Colonic mucosa (tissue), 4 donors: Measurements from ENCODE around the gene FAM53A. TPM values are rescaled to one million over a fixed set of nuclear protein-coding genes. Genes with fewer than 3 reads are reported as not detected.
A peak's percentile ranks its signal among the peaks of the same experiment; 100 is the strongest.

Source experiments
- DNase-seq: peaks from one replicate; pipeline ENCODE4 v3.0.0-alpha.2; 2020
- H3K27ac ChIP-seq: fragments of 200-600 bp; one replicate; pipeline ENCODE4 v1.8.0; 2021
- H3K27me3 ChIP-seq: fragments of 200-600 bp; one replicate; pipeline ENCODE4 v1.8.0; 2021
- H3K36me3 ChIP-seq: fragments of 200-600 bp; one replicate; pipeline ENCODE4 v1.8.0; 2021
- H3K4me1 ChIP-seq: fragments of 200-600 bp; one replicate; pipeline ENCODE4 v1.8.0; 2021; ENCODE audit warnings: mild to moderate bottlenecking
- H3K4me3 ChIP-seq: fragments of 200-600 bp; one replicate; pipeline ENCODE4 v1.8.0; 2021
- H3K9ac ChIP-seq, 2 donors: one replicate each; pipeline ENCODE4 v1.7.0; 2013; ENCODE audit warnings: control low read depth in 2 of 2, low read depth in 2 of 2, low read length in 2 of 2
- H3K9me3 ChIP-seq: fragments of 200-600 bp; one replicate; pipeline ENCODE4 v1.8.0; 2021
- CTCF ChIP-seq: fragments of 200-600 bp; IDR thresholded peaks from one replicate; pipeline ENCODE4 v1.8.0; 2022; ENCODE audit warnings: antibody characterized with exemption, mild to moderate bottlenecking
- intact Hi-C: fragments of 100-400 bp; cut with DNase I; formaldehyde crosslinking; loops from one replicate; pipeline ENCODE4 v1.14.1; 2022
- total RNA-seq, 2 donors: library from RNA; stranded (reverse); fragmentation: NEBNext Ultra II Directional in 1 of 2; extraction: Animal tissue kit (Norgen Biotek cat#: 25700) in 1 of 2; gene quantifications; one replicate each; pipeline ENCODE4 v1.2.1, GENCODE V29; 2021
- donor health status: healthy.
- donor health status: DM: no; HTN: no; CAD: no.
- donor health status: DM: no; HTN: no; CAD: no.

Gene FAM53A
- total RNA-seq, 2 donors from 2014 or later = 0.86 to 1.5 TPM

- no peak for TF ChIP-seq CTCF
- no peak for DNase-seq
- intact Hi-C loops = loop anchor here (10.0 kb wide), 1 partner anchor 368 kb away; no protein-coding TSS in a partner anchor
- no peaks in the 10 kb centered on the region for H3K27me3 ChIP-seq
- H3K9ac ChIP-seq = peak overlapping the region; percentile 16 to 64
- no peaks in the 10 kb centered on the region for H3K9me3 ChIP-seq
- H3K4me1 ChIP-seq = peaks cover 20% of the 10 kb centered on the region
- H3K27ac ChIP-seq = peak overlapping the region; percentile 72
- H3K36me3 ChIP-seq = no peaks in the 10 kb centered on the region
- no peak overlapping the region for H3K4me3 ChIP-seq
These were observed 39.2 kb upstream of the FAM53A start for GRCh38 chr4:1723131-1723801.

- peak overlapping the region; percentile 57 to 64 for H3K9ac ChIP-seq
- peak overlapping the region; percentile 87 for H3K4me3 ChIP-seq
- peak overlapping the region; percentile 72 for H3K27ac ChIP-seq
- DNase-seq = no peak
- H3K27me3 ChIP-seq = no peaks in the 10 kb centered on the region
- H3K4me1 ChIP-seq = peaks cover 20% of the 10 kb centered on the region
- intact Hi-C loops = loop anchor here (10.0 kb wide), 1 partner anchor 368 kb away; no protein-coding TSS in a partner anchor
- H3K9me3 ChIP-seq = no peaks in the 10 kb centered on the region
- H3K36me3 ChIP-seq = no peaks in the 10 kb centered on the region
- TF ChIP-seq CTCF = no peak
These were observed 38.5 kb upstream of the FAM53A start for GRCh38 chr4:1722551-1723118.

- H3K27ac ChIP-seq = peak overlapping the region; percentile 98
- DNase-seq = no peak
- peak overlapping the region; percentile 57 to 64 for H3K9ac ChIP-seq
- no peaks in the 10 kb centered on the region for H3K27me3 ChIP-seq
- peak overlapping the region; percentile 87 for H3K4me3 ChIP-seq
- H3K4me1 ChIP-seq = peaks cover 20% of the 10 kb centered on the region
- intact Hi-C loops = loop anchor here (10.0 kb wide), 1 partner anchor 367 kb away; no protein-coding TSS in a partner anchor
- no peak for TF ChIP-seq CTCF
- H3K36me3 ChIP-seq = no peaks in the 10 kb centered on the region
- H3K9me3 ChIP-seq = no peaks in the 10 kb centered on the region
These were observed 37.8 kb upstream of the FAM53A start for GRCh38 chr4:1721666-1722550.

GRCh38 chr4:1721003-1721665, 37.0 kb upstream of the FAM53A start, which contains the start of the genes TACC3 and TMEM129:
TSS of gene TACC3 (plus strand) at chr4:1721521. CDS start at chr4:1723422, 1,901 bp downstream.
TSS of gene TMEM129 (minus strand) at chr4:1721323. CDS start at chr4:1720837, 486 bp downstream.
- Histone ChIP-seq H3K27ac (peak within 1 kb of the TSS; percentile 98), H3K4me3 (peak within 1 kb of the TSS; percentile 87), H3K36me3 (no peaks in the 10 kb centered on the region), H3K4me1 (peaks cover 20% of the 10 kb centered on the region), H3K9me3 (no peaks in the 10 kb centered on the region), H3K9ac (peak within 1 kb of the TSS; percentile 94 to 98), H3K27me3 (no peaks in the 10 kb centered on the region)
- peak; percentile 96 for DNase-seq
- intact Hi-C loops = loop anchor here (10.0 kb wide), 1 partner anchor 366 kb away; no protein-coding TSS in a partner anchor
- TF ChIP-seq CTCF = no peak
